ENCODE measurements around the gene PCED1A. TPM values are rescaled to one million over a fixed set of nuclear protein-coding genes. Genes with fewer than 3 reads are reported as not detected.

Gene PCED1A
- total and polyA plus RNA-seq, 9 donors = 6.0 to 58.0 (median 39.1) TPM

GRCh38 chr20:2816583-2817340, 23.7 kb downstream of the PCED1A start:
- H3K4me3 ChIP-seq = no peak overlapping the region
- H3K27me3 ChIP-seq = no peaks in the 10 kb centered on the region
- no peak overlapping the region for H3K27ac ChIP-seq
- WGBS, 3 donors = 81 to 91% (median 89%) methylated on average over 18 to 20 of the region's 20 CpGs
- TF ChIP-seq EP300 (IDR thresholded peaks at IDR 0.05) = no peak
- TF ChIP-seq POLR2A (IDR thresholded peaks at IDR 0.05) = no peak
- TF ChIP-seq CTCF (IDR thresholded peaks at IDR 0.05) = no peak
- peaks cover 34% of the 10 kb centered on the region for H3K4me1 ChIP-seq (ENCODE audit: insufficient read depth)
- H3K9me3 ChIP-seq = no peaks in the 10 kb centered on the region
- intact Hi-C loops (cut with DNase I) = loop anchor here in 1 of 4 donors (10.0 kb wide), 1 partner anchor 62 kb away; no protein-coding TSS in a partner anchor
- H3K36me3 ChIP-seq = no peaks in the 10 kb centered on the region
- no peak for DNase-seq

- peaks cover 32% of the 10 kb centered on the region for H3K4me1 ChIP-seq (ENCODE audit: insufficient read depth)
- no peak for DNase-seq
- 70 to 75% (median 70%) methylated on average over 9 to 10 of the region's 10 CpGs for WGBS, 3 donors
- intact Hi-C loops (cut with DNase I) = loop anchor here in 1 of 4 donors (10.0 kb wide), 1 partner anchor 61 kb away; no protein-coding TSS in a partner anchor
- H3K36me3 ChIP-seq = no peaks in the 10 kb centered on the region
- H3K27me3 ChIP-seq = no peaks in the 10 kb centered on the region
- no peak within 1 kb of the TSS for H3K27ac ChIP-seq
- H3K4me3 ChIP-seq = no peak within 1 kb of the TSS
- TF ChIP-seq POLR2A (IDR thresholded peaks at IDR 0.05) (no peak), CTCF (IDR thresholded peaks at IDR 0.05) (no peak), EP300 (IDR thresholded peaks at IDR 0.05) (no peak)
- H3K9me3 ChIP-seq = no peaks in the 10 kb centered on the region
Measured at GRCh38 chr20:2816030-2816582, 24.3 kb downstream of the PCED1A start, which contains the start of gene TMEM239. TSS of gene TMEM239 (plus strand) at chr20:2816364. CDS start at chr20:2816555, 191 bp downstream.

- Histone ChIP-seq H3K4me3 (no peak overlapping the region), H3K27me3 (no peaks in the 10 kb centered on the region), H3K4me1 (ENCODE audit: insufficient read depth) (peaks cover 29% of the 10 kb centered on the region), H3K27ac (no peak overlapping the region), H3K9me3 (no peaks in the 10 kb centered on the region), H3K36me3 (no peaks in the 10 kb centered on the region)
- intact Hi-C loops (cut with DNase I) = loop anchor here in 1 of 4 donors (10.0 kb wide), 1 partner anchor 61 kb away; no protein-coding TSS in a partner anchor
- no peak for DNase-seq
- WGBS, 3 donors = 90 to 93% (median 92%) methylated on average over 8 of the region's 8 CpGs
- TF ChIP-seq CTCF (IDR thresholded peaks at IDR 0.05) (no peak), EP300 (IDR thresholded peaks at IDR 0.05) (no peak)
Measured at GRCh38 chr20:2815242-2815900, 25.1 kb downstream of the PCED1A start.

- H3K27me3 ChIP-seq = no peaks in the 10 kb centered on the region
- no peak within 1 kb of the TSS for H3K27ac ChIP-seq
- H3K9me3 ChIP-seq = no peaks in the 10 kb centered on the region
- TF ChIP-seq CTCF (IDR thresholded peaks at IDR 0.05) (no peak), EP300 (IDR thresholded peaks at IDR 0.05) (no peak), POLR2A (IDR thresholded peaks at IDR 0.05) (no peak)
- DNase-seq = peak in 3 of 5 donors; percentile 44 to 58 (median 52)
- H3K4me1 ChIP-seq (ENCODE audit: insufficient read depth) = peaks cover 27% of the 10 kb centered on the region
- intact Hi-C loops (cut with DNase I) = loop anchor here in 1 of 4 donors (10.0 kb wide), 1 partner anchor 60 kb away; no protein-coding TSS in a partner anchor
- no peak within 1 kb of the TSS for H3K4me3 ChIP-seq
- H3K36me3 ChIP-seq = no peaks in the 10 kb centered on the region
- 14 to 22% (median 16%) methylated on average over 5 of the region's 5 CpGs for WGBS, 3 donors
Measured at GRCh38 chr20:2814587-2815051, 25.8 kb downstream of the PCED1A start, which contains the start of gene C20orf141. TSS of gene C20orf141 (plus strand) at chr20:2814987. CDS start at chr20:2815185, 198 bp downstream.

Measured in ovary (tissue), 9 donors.